K562 (cell line): Measurements from ENCODE around the gene TCFL5. TPM values are rescaled to one million over a fixed set of nuclear protein-coding genes. Genes with fewer than 3 reads are reported as not detected.
A peak's percentile ranks its signal among the peaks of the same experiment; 100 is the strongest.

Source experiments
- FIP1L1 ChIP-seq: fragments of 200-400 bp; formaldehyde crosslinking; IDR thresholded peaks from 2 replicates; pipeline ENCODE4 v1.6.1; 2018; ENCODE audit warnings: mild to moderate bottlenecking, low read depth, low read length; ENCODE audit not compliant: poor library complexity, severe bottlenecking
- HNRNPH1 ChIP-seq: fragments of 200-400 bp; formaldehyde crosslinking; optimal IDR thresholded peaks from 2 replicates; pipeline ENCODE3; 2017; ENCODE audit warnings: low read depth, mild to moderate bottlenecking, low read length, moderate library complexity
- NR2F6 ChIP-seq: fragments of 450-650 bp; formaldehyde crosslinking; IDR thresholded peaks from 2 replicates; pipeline ENCODE4 v1.4.0; 2020; ENCODE audit warnings: mild to moderate bottlenecking
- PHF8 ChIP-seq: fragments of 200-600 bp; sonication (generic); IDR thresholded peaks from 2 replicates; pipeline ENCODE4 v1.6.1; 2012; ENCODE audit warnings: mixed run types, mild to moderate bottlenecking, inconsistent platforms, low read length, moderate library complexity, borderline replicate concordance
- RAD21 ChIP-seq, 2 experiments: fragments of 250-450 bp in 1 of 2; fragments of 450-650 bp in 1 of 2; sonication (Bioruptor Pico) in 1 of 2; formaldehyde crosslinking in 1 of 2; IDR thresholded peaks in 1 of 2; conservative IDR thresholded peaks in 1 of 2; 2 replicates each; pipeline versions ENCODE4 v1.4.0 to v1.8.0; 2020 to 2022; ENCODE audit warnings: mild to moderate bottlenecking in 2 of 2, moderate library complexity in 1 of 2
- TBL1XR1 ChIP-seq, 2 experiments: IDR thresholded peaks; 2 replicates each; pipeline ENCODE4 v1.6.1; 2012; ENCODE audit warnings: improper control_type of control experiment in 2 of 2, low read length in 2 of 2, mild to moderate bottlenecking in 1 of 2
- TEAD2 ChIP-seq: fragments of 450-650 bp; IDR thresholded peaks from 2 replicates; pipeline ENCODE4 v1.6.1; 2016; ENCODE audit warnings: missing genetic modification characterization, control low read depth, missing compliant biosample characterization
- YBX1 ChIP-seq: fragments of 450-650 bp; IDR thresholded peaks from 2 replicates; pipeline ENCODE4 v1.7.1; 2016; ENCODE audit warnings: mild to moderate bottlenecking
- ZBTB7A ChIP-seq: IDR thresholded peaks from 2 replicates; pipeline ENCODE4 v1.6.1; 2011; ENCODE audit warnings: low read depth, mild to moderate bottlenecking, low read length, moderate library complexity, borderline replicate concordance; ENCODE audit not compliant: control insufficient read depth
- ZNF24 ChIP-seq: fragments of 450-650 bp; IDR thresholded peaks from 2 replicates; pipeline ENCODE4 v1.6.1; 2016
- ZNF3 ChIP-seq: fragments of 250-450 bp; sonication (Bioruptor Pico); IDR thresholded peaks from 2 replicates; pipeline ENCODE4 v1.5.0; 2021; ENCODE audit warnings: mild to moderate bottlenecking, moderate library complexity
- ZNF77 ChIP-seq: fragments of 250-450 bp; sonication (Bioruptor Pico); IDR thresholded peaks from 2 replicates; pipeline ENCODE4 v1.5.0; 2020
- polyA plus RNA-seq, 8 experiments: library from polyadenylated mRNA; depleted of rRNA in 4 of 8; stranded (reverse) in 5 of 8; unstranded in 3 of 8; fragments of >200 nt; fragmentation: Nextera tagmentation in 2 of 8; fragmentation: Illumina TruSeq in 1 of 8; extraction: Ambion mirVana in 2 of 8; extraction: Trizol in 1 of 8; gene quantifications; 2 replicates each; pipeline versions ENCODE4 v1.2.1 to v1.2.3, GENCODE V29; 2011 to 2014; ENCODE audit warnings: inconsistent platforms in 1 of 8, missing spikeins in 1 of 8
- total RNA-seq, 7 experiments: library from RNA; depleted of rRNA in 6 of 7; stranded (reverse); fragments of >200 nt in 6 of 7; fragmentation: Illumina TruSeq in 2 of 7; extraction: Trizol in 2 of 7; gene quantifications; 2 replicates each; pipeline versions ENCODE4 v1.2.1 to v1.2.3, GENCODE V29; 2011 to 2021; ENCODE audit warnings: low replicate concordance in 1 of 7
- TF ChIP-seq, protein P1 (sequence below), 2 experiments: fragments of 450-650 bp; formaldehyde crosslinking in 1 of 2; IDR thresholded peaks; 2 replicates each; pipeline versions ENCODE4 v1.4.0 to v1.6.1; 2014 to 2020; ENCODE audit warnings: mild to moderate bottlenecking in 2 of 2, borderline replicate concordance in 1 of 2, low read depth in 1 of 2
- TF ChIP-seq, protein P2 (sequence below): IDR thresholded peaks from 2 replicates; pipeline ENCODE4 v1.6.1; 2011; ENCODE audit not compliant: insufficient read length; ENCODE audit errors: extremely low read depth
- TF ChIP-seq, protein P3 (sequence below), 3 experiments: IDR thresholded peaks in 2 of 3; conservative IDR thresholded peaks in 1 of 3; 2 replicates each; pipeline ENCODE4 v1.5.1; 2011 to 2012; ENCODE audit warnings: low read length in 3 of 3, mild to moderate bottlenecking in 3 of 3, control low read depth in 2 of 3, improper control_type of control experiment in 1 of 3, inconsistent platforms in 1 of 3, low read depth in 1 of 3, mixed read lengths in 1 of 3, moderate library complexity in 1 of 3; ENCODE audit not compliant: insufficient read depth in 2 of 3

The TCFL5 gene
- total and polyA plus RNA-seq, 9 of the 15 experiments (the other 6 are each of a cell fraction or from before 2014, with no cell fraction given) = 1.00 to 12.6 (median 9.1) TPM

DNA sequence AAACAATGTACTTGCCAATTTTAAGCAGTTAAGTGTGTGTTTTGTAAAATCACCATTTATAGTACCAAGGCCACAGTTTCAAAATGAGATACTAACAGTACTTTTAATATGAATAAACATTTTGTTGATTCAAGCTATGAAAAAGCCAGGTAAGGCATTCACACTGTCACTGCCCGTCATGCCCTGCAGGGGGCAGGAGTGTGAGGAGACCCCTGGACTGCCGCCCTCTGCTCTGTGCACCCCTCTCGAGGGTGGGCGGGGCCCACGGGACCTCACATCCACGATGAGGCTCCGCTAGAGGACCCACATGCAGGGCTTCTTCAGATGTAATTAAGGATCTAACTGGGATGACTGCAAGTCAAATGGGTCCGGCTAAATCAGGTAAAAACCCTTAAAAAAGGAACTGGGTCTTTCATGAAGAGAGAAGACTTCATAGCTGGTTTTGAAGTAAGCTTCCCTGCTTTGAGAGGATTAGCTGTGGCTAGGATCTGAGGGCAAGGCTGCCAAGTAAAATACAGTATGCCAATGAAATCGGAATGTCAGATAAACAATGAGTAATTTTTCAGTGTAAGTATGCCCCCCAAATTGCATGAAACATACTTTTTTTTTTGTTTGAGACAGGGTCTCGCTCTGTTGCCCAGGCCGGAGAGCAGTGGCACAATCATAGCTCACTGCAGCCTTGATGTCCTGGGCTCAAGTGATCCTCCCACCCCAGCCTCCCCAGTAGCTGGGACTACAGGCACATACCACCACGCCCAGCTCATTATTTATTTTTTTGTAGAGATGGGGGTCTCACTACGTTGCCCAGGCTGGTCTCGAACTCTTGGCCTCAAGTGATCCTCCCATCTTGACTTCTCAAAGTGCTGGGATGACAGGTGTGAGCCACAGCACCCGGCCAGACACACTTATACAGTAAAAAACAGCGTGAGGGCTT, 46.0 kb upstream of the TCFL5 start (continued):
- TF ChIP-seq, protein P1, sequence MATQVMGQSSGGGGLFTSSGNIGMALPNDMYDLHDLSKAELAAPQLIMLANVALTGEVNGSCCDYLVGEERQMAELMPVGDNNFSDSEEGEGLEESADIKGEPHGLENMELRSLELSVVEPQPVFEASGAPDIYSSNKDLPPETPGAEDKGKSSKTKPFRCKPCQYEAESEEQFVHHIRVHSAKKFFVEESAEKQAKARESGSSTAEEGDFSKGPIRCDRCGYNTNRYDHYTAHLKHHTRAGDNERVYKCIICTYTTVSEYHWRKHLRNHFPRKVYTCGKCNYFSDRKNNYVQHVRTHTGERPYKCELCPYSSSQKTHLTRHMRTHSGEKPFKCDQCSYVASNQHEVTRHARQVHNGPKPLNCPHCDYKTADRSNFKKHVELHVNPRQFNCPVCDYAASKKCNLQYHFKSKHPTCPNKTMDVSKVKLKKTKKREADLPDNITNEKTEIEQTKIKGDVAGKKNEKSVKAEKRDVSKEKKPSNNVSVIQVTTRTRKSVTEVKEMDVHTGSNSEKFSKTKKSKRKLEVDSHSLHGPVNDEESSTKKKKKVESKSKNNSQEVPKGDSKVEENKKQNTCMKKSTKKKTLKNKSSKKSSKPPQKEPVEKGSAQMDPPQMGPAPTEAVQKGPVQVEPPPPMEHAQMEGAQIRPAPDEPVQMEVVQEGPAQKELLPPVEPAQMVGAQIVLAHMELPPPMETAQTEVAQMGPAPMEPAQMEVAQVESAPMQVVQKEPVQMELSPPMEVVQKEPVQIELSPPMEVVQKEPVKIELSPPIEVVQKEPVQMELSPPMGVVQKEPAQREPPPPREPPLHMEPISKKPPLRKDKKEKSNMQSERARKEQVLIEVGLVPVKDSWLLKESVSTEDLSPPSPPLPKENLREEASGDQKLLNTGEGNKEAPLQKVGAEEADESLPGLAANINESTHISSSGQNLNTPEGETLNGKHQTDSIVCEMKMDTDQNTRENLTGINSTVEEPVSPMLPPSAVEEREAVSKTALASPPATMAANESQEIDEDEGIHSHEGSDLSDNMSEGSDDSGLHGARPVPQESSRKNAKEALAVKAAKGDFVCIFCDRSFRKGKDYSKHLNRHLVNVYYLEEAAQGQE (IDR thresholded peaks at IDR 0.05; ENCODE audit: borderline replicate concordance) = peak; percentile 8; the same call in 1 of the 2 replicates
- TF ChIP-seq, protein P1 (CRISPR knock-in tag; IDR thresholded peaks at IDR 0.05; ENCODE audit: low read depth) = no peak
- TF ChIP-seq NR2F6 (CRISPR knock-in tag) (no peak), FIP1L1 (no peak), TEAD2 (tag) (no peak), HNRNPH1 (no peak), PHF8 (no peak), ZNF24 (no peak), YBX1 (no peak), ZNF3 (CRISPR knock-in tag) (no peak), ZNF77 (CRISPR knock-in tag) (no peak), RAD21 (CRISPR knock-in tag; conservative IDR thresholded peaks at IDR 0.05 in 1 of 2, IDR thresholded peaks at IDR 0.05 in 1 of 2) (0 out of 4 replicates have a peak, but pooled peaks of 1 of the 2 experiments have one; percentile 13), ZBTB7A (peak; percentile 84), TBL1XR1 (IDR thresholded peaks at IDR 0.05; ENCODE audit: low read length in 2 of 2) (no peak)
- TF ChIP-seq, protein P2, sequence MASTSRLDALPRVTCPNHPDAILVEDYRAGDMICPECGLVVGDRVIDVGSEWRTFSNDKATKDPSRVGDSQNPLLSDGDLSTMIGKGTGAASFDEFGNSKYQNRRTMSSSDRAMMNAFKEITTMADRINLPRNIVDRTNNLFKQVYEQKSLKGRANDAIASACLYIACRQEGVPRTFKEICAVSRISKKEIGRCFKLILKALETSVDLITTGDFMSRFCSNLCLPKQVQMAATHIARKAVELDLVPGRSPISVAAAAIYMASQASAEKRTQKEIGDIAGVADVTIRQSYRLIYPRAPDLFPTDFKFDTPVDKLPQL = no peak
- TF ChIP-seq, protein P3, sequence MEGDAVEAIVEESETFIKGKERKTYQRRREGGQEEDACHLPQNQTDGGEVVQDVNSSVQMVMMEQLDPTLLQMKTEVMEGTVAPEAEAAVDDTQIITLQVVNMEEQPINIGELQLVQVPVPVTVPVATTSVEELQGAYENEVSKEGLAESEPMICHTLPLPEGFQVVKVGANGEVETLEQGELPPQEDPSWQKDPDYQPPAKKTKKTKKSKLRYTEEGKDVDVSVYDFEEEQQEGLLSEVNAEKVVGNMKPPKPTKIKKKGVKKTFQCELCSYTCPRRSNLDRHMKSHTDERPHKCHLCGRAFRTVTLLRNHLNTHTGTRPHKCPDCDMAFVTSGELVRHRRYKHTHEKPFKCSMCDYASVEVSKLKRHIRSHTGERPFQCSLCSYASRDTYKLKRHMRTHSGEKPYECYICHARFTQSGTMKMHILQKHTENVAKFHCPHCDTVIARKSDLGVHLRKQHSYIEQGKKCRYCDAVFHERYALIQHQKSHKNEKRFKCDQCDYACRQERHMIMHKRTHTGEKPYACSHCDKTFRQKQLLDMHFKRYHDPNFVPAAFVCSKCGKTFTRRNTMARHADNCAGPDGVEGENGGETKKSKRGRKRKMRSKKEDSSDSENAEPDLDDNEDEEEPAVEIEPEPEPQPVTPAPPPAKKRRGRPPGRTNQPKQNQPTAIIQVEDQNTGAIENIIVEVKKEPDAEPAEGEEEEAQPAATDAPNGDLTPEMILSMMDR (IDR thresholded peaks at IDR 0.05 in 2 of 3, conservative IDR thresholded peaks at IDR 0.05 in 1 of 3; ENCODE audit: insufficient read depth in 2 of 3, low read depth in 1 of 3, low read length in 3 of 3) = peak; percentile 52 to 69 (median 52)
